ENCODE data around the gene FAIM.
"Not testable (repeated sequence)": the region's sequence is repeated elsewhere in the genome, so short reads cannot be mapped to it uniquely, and the experiment has no call there.

FAIM gene
- total RNA-seq = 1.7 to 3.0 (median 1.9) reads per million in 3 donors

- no peaks in the 10 kb centered on the region for H3K27me3 ChIP-seq (replicated peaks; ENCODE audit: control insufficient read depth, insufficient read depth, low read length, poor library complexity, severe bottlenecking)
Observed at GRCh38 chr3:138608322-138609135, at the start of gene FAIM. Gene FAIM (plus strand): TSS chr3:138608771. CDS start chr3:138619727, 10,956 bp downstream.

DNA sequence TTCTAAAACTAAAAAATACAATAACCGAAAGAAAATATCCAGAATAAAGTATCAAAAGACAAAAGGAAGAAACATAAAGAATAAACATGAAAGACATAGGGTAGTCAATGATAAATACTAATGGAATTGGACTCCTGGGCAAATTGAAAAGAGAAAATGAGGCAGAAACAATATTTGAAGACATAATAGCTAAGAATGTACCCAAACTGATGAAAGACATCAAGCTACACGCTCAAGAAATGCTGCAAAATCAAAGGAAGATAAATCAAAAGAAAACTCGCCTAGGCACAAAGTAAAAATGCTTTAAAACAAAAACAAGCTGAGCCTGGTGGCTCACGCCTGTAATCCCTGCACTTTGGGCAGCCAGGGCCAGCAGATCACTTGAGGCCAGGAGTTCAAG, 49.4 kb upstream of the FAIM start:
- Histone ChIP-seq H3K36me3 (ENCODE audit: control insufficient read depth, insufficient read depth, low read length) (no peaks in the 10 kb centered on the region), H3K9me3 (ENCODE audit: control insufficient read depth, low read length) (no peaks in the 10 kb centered on the region), H3K27me3 (replicated peaks; ENCODE audit: control insufficient read depth, insufficient read depth, low read length, poor library complexity, severe bottlenecking) (no peaks in the 10 kb centered on the region), H3K4me1 (ENCODE audit: control insufficient read depth, insufficient read depth, low read length, poor library complexity, severe bottlenecking) (no peaks in the 10 kb centered on the region), H3K27ac (ENCODE audit: insufficient read depth, low read length, poor library complexity, severe bottlenecking) (no peak overlapping the region), H3K4me3 (ENCODE audit: insufficient read depth, low read depth, low read length, poor library complexity, severe bottlenecking) (no peak overlapping the region)
- DNase-seq = no peak

More at GRCh38 chr3:138608322-138609135, at the start of gene FAIM:
- no peaks in the 10 kb centered on the region for H3K9me3 ChIP-seq (ENCODE audit: control insufficient read depth, low read length)
- H3K4me3 ChIP-seq (ENCODE audit: insufficient read depth, low read depth, low read length, poor library complexity, severe bottlenecking) = peak within 1 kb of the TSS; percentile 50
- peak within 1 kb of the TSS; percentile 74 for H3K27ac ChIP-seq (ENCODE audit: insufficient read depth, low read length, poor library complexity, severe bottlenecking)
- DNase-seq = peak in 2 of 3 donors; percentile 45 to 50
- peaks cover 6% of the 10 kb centered on the region for H3K4me1 ChIP-seq (ENCODE audit: control insufficient read depth, insufficient read depth, low read length, poor library complexity, severe bottlenecking)
- H3K36me3 ChIP-seq (ENCODE audit: control insufficient read depth, insufficient read depth, low read length) = no peaks in the 10 kb centered on the region

DNA sequence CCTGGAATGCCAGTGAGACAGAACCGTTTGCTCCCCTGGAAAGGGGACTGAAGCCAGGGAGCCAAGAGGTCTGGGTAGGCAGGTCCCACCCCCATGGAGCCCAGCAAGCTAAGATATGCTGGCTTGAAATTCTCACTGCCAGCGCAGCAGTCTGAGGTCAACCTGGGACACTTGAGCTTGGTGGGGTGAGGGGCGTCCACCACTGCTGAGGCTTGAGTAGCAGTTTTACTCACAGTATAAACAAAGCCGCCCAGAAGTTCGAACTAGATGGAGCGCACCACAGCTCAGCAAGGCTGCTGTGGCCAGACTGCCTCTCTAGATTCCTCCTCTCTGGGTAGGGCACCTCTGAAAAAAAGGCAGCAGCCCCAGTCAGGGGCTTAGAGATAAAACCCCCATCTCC, 48.1 kb upstream of the FAIM start:
- H3K36me3 ChIP-seq (ENCODE audit: control insufficient read depth, insufficient read depth, low read length) = no peaks in the 10 kb centered on the region
- no peaks in the 10 kb centered on the region for H3K9me3 ChIP-seq (ENCODE audit: control insufficient read depth, low read length)
- H3K27ac ChIP-seq (ENCODE audit: insufficient read depth, low read length, poor library complexity, severe bottlenecking) = no peak overlapping the region
- DNase-seq = no peak
- no peak overlapping the region for H3K4me3 ChIP-seq (ENCODE audit: insufficient read depth, low read depth, low read length, poor library complexity, severe bottlenecking)
- H3K4me1 ChIP-seq (ENCODE audit: control insufficient read depth, insufficient read depth, low read length, poor library complexity, severe bottlenecking) = no peaks in the 10 kb centered on the region
- no peaks in the 10 kb centered on the region for H3K27me3 ChIP-seq (replicated peaks; ENCODE audit: control insufficient read depth, insufficient read depth, low read length, poor library complexity, severe bottlenecking)

DNA sequence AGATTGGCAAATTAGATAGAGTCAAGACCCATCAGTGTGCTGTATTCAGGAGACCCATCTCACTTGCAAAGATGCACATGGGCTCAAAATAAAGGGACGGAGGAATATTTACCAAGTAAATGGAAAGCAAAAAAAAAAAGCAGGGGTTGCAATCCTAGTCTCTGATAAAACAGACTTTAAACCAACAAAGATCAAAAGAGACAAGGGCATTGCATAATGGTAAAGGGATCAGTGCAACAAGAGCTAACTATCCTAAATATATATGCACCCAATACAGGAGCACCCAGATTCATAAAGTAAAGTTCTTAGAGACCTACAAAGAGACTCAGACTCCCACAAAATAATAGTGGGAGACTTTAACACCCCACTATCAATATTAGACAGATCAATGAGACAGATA, 45.7 kb upstream of the FAIM start:
- not testable (repeated sequence) for H3K4me1 ChIP-seq (ENCODE audit: control insufficient read depth, insufficient read depth, low read length, poor library complexity, severe bottlenecking); H3K9me3 ChIP-seq (ENCODE audit: control insufficient read depth, low read length); H3K36me3 ChIP-seq (ENCODE audit: control insufficient read depth, insufficient read depth, low read length); H3K27ac ChIP-seq (ENCODE audit: insufficient read depth, low read length, poor library complexity, severe bottlenecking); DNase-seq; H3K27me3 ChIP-seq (replicated peaks; ENCODE audit: control insufficient read depth, insufficient read depth, low read length, poor library complexity, severe bottlenecking); H3K4me3 ChIP-seq (ENCODE audit: insufficient read depth, low read depth, low read length, poor library complexity, severe bottlenecking)

DNA sequence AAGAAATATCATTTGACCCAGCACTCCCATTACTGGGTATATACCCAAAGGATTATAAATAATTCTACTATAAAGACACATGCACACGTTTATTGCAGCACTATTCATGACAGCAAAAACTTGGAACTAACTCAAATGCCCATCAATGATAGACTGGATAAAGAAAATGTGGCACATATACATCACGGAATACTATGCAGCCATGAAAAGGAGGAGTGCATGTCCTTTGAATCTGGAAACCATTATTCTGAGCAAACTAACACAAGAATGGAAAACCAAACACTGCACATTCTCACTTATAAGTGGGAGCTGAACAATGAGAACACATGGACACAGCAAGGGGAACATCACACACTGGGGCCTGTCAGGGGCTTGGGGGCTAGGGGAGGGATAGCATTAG, 42.3 kb upstream of the FAIM start:
- H3K4me1 ChIP-seq (ENCODE audit: control insufficient read depth, insufficient read depth, low read length, poor library complexity, severe bottlenecking); H3K27ac ChIP-seq (ENCODE audit: insufficient read depth, low read length, poor library complexity, severe bottlenecking); H3K9me3 ChIP-seq (ENCODE audit: control insufficient read depth, low read length); H3K27me3 ChIP-seq (replicated peaks; ENCODE audit: control insufficient read depth, insufficient read depth, low read length, poor library complexity, severe bottlenecking); DNase-seq; H3K4me3 ChIP-seq (ENCODE audit: insufficient read depth, low read depth, low read length, poor library complexity, severe bottlenecking); H3K36me3 ChIP-seq (ENCODE audit: control insufficient read depth, insufficient read depth, low read length): not testable (repeated sequence)

GRCh38 chr3:138567403-138567802, 41.2 kb upstream of the FAIM start:
- Histone ChIP-seq H3K4me1 (ENCODE audit: control insufficient read depth, insufficient read depth, low read length, poor library complexity, severe bottlenecking) (no peaks in the 10 kb centered on the region), H3K27me3 (replicated peaks; ENCODE audit: control insufficient read depth, insufficient read depth, low read length, poor library complexity, severe bottlenecking) (no peaks in the 10 kb centered on the region), H3K9me3 (ENCODE audit: control insufficient read depth, low read length) (no peaks in the 10 kb centered on the region), H3K4me3 (ENCODE audit: insufficient read depth, low read depth, low read length, poor library complexity, severe bottlenecking) (no peak overlapping the region), H3K36me3 (ENCODE audit: control insufficient read depth, insufficient read depth, low read length) (no peaks in the 10 kb centered on the region), H3K27ac (ENCODE audit: insufficient read depth, low read length, poor library complexity, severe bottlenecking) (no peak overlapping the region)
- DNase-seq = no peak

DNA sequence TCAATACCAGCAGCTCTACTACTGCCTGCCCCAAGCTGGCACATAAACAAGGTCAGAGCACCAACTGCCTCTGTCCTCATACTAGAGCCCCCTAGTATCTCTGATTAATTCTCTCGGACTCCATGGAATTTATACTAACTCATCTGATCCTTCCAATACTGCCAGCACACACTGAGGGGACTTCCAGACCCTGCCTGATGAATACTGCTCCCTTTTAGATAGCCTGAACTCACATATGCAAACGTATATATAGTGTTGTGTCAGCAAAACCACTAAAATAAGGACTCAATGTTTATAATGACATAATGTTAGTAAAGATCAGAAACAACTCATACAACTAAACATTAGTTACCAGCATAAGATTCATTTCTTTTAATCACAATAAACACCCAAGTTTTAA, 39.5 kb upstream of the FAIM start:
- no peaks in the 10 kb centered on the region for H3K4me1 ChIP-seq (ENCODE audit: control insufficient read depth, insufficient read depth, low read length, poor library complexity, severe bottlenecking)
- no peaks in the 10 kb centered on the region for H3K27me3 ChIP-seq (replicated peaks; ENCODE audit: control insufficient read depth, insufficient read depth, low read length, poor library complexity, severe bottlenecking)
- no peak for DNase-seq
- no peak overlapping the region for H3K4me3 ChIP-seq (ENCODE audit: insufficient read depth, low read depth, low read length, poor library complexity, severe bottlenecking)
- no peaks in the 10 kb centered on the region for H3K36me3 ChIP-seq (ENCODE audit: control insufficient read depth, insufficient read depth, low read length)
- no peak overlapping the region for H3K27ac ChIP-seq (ENCODE audit: insufficient read depth, low read length, poor library complexity, severe bottlenecking)
- H3K9me3 ChIP-seq (ENCODE audit: control insufficient read depth, low read length) = no peaks in the 10 kb centered on the region

DNA sequence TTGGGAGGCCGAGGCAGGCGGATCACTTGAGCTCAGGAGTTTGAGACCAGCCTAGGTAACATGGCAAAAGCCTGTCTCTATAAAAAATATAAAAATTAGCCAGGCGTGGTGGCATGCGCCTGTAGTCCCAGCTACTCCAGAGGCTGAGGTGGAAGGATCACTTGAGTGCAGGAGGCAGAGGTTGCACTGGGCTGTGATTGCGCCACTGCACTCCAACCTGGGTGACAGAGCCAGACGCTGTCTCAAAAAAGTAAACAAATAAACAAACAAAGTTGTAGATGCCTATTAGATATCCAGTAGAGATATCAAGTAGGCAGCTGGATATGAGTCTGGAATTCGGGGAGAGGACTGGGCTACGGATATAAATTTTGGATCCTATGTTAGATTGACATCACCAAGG, 38.9 kb upstream of the FAIM start:
- not testable (repeated sequence) for DNase-seq; H3K9me3 ChIP-seq (ENCODE audit: control insufficient read depth, low read length); H3K27me3 ChIP-seq (replicated peaks; ENCODE audit: control insufficient read depth, insufficient read depth, low read length, poor library complexity, severe bottlenecking); H3K36me3 ChIP-seq (ENCODE audit: control insufficient read depth, insufficient read depth, low read length); H3K27ac ChIP-seq (ENCODE audit: insufficient read depth, low read length, poor library complexity, severe bottlenecking); H3K4me3 ChIP-seq (ENCODE audit: insufficient read depth, low read depth, low read length, poor library complexity, severe bottlenecking); H3K4me1 ChIP-seq (ENCODE audit: control insufficient read depth, insufficient read depth, low read length, poor library complexity, severe bottlenecking)

DNA sequence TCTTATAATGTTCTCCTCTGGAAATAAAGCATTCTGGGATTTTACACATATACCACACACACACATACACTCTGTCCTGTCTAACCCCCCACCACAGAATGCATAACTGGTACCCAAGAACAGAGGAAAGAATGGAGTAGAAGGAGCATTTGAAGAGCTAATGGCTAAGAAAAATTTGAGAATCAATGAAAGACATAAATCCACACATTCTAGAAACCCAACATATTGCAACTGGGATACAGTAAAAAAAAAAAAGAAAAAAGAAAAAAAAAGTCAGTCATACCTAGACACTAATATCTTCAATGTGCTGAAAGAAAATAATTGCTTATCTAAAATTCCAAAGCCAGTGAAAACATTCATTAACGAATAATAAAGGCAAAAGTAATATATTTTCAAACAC, 35.4 kb upstream of the FAIM start:
- Histone ChIP-seq H3K36me3 (ENCODE audit: control insufficient read depth, insufficient read depth, low read length) (no peaks in the 10 kb centered on the region), H3K27ac (ENCODE audit: insufficient read depth, low read length, poor library complexity, severe bottlenecking) (no peak overlapping the region), H3K27me3 (replicated peaks; ENCODE audit: control insufficient read depth, insufficient read depth, low read length, poor library complexity, severe bottlenecking) (no peaks in the 10 kb centered on the region), H3K4me1 (ENCODE audit: control insufficient read depth, insufficient read depth, low read length, poor library complexity, severe bottlenecking) (no peaks in the 10 kb centered on the region), H3K4me3 (ENCODE audit: insufficient read depth, low read depth, low read length, poor library complexity, severe bottlenecking) (no peak overlapping the region), H3K9me3 (ENCODE audit: control insufficient read depth, low read length) (no peaks in the 10 kb centered on the region)
- DNase-seq = no peak

DNA sequence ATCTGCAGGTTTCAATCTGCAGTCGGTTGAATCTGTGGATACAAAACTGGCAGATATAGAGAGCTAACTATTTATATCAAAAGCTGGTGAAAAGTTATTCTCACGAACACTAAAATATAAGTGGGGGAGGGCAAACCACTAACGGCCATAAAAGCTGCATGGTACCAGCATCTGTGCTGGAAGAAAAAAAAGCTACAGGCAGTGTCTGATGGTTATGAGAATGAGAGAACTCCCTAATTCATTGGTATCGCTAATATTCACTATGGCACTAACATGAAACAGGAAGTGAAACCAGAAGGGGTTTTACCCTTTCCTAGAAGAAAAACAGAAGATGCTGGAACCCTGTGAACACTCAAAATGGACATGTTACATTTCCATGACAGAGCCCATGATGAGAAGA, 30.4 kb upstream of the FAIM start:
- no peak for DNase-seq
- Histone ChIP-seq H3K36me3 (ENCODE audit: control insufficient read depth, insufficient read depth, low read length) (no peaks in the 10 kb centered on the region), H3K27me3 (replicated peaks; ENCODE audit: control insufficient read depth, insufficient read depth, low read length, poor library complexity, severe bottlenecking) (no peaks in the 10 kb centered on the region), H3K4me1 (ENCODE audit: control insufficient read depth, insufficient read depth, low read length, poor library complexity, severe bottlenecking) (no peaks in the 10 kb centered on the region), H3K4me3 (ENCODE audit: insufficient read depth, low read depth, low read length, poor library complexity, severe bottlenecking) (no peak overlapping the region), H3K27ac (ENCODE audit: insufficient read depth, low read length, poor library complexity, severe bottlenecking) (no peak overlapping the region), H3K9me3 (ENCODE audit: control insufficient read depth, low read length) (no peaks in the 10 kb centered on the region)
